ENCODE measurements around the gene PTH1R.

The PTH1R gene

GRCh38 chr3:46877406-46878125, at the start of gene PTH1R:
Gene PTH1R, plus strand, starts transcription at chr3:46877721. Its CDS starts 5,839 bp downstream, at chr3:46883560.
- no peak for DNase-seq (ENCODE audit: low spot score)

GRCh38 chr3:46829699-46830208, 47.8 kb upstream of the PTH1R start:
- no peak for DNase-seq (ENCODE audit: low spot score)

DNA sequence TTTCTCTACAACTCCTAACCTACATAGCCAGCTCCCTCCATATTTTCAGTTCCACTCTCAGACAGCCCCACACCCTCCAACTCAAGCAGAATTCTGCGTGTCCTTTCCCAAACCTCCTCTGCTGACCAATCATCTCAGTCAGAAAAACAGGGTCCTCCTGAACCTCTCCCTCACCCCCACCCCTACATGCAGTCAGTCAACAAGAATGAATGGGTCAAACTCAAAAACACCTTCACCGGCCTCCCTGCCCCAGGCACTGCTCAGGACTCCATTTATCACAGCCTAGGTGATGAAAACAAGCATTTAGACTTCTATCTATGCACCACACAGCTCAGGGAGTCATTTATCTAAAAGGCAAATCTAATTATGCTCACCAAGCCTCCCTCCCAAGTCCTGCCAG, 46.7 kb upstream of the PTH1R start:
- no peak for DNase-seq (ENCODE audit: low spot score)

DNA sequence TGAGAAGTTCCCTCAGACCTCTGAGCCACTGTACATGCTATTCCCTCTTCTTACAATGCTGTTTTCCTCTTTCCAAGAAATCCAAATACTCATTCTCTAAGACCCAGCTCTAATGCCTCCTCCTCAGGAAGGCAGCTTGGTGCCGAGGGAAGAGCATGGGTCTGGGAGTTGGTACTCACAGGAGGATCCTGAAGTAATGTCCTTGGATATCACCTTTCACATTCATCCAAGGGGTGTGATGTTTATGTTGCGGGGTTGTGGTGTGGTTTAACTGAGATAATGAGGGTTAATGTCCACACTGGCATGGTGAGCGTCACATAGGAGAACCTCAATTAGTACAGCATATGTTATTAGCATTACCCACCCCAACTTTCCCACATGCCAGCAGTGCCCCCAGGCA, 46.2 kb upstream of the PTH1R start:
- no peak for DNase-seq (ENCODE audit: low spot score)

DNA sequence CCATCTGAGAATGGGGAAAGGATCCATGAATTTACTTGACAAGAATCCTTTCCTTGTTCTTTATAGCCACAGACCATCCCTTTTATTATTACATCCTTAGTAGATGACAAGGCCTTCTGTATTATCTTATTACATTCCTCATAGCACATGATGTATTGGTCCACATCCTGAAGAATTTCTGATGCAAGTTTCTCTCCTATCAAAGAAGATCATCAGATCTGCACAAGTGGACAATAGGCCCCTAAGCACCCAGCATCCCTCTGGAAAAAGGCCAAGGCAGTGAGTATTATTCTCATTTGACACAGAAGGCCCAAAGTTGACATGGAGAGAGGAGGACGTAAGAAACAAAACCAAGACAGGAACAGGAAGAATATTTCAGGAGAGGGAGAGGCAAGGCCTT, 45.7 kb upstream of the PTH1R start:
- DNase-seq (ENCODE audit: low spot score): no peak

GRCh38 chr3:46833346-46834300, 43.9 kb upstream of the PTH1R start:
- no peak for DNase-seq (ENCODE audit: low spot score)

DNA sequence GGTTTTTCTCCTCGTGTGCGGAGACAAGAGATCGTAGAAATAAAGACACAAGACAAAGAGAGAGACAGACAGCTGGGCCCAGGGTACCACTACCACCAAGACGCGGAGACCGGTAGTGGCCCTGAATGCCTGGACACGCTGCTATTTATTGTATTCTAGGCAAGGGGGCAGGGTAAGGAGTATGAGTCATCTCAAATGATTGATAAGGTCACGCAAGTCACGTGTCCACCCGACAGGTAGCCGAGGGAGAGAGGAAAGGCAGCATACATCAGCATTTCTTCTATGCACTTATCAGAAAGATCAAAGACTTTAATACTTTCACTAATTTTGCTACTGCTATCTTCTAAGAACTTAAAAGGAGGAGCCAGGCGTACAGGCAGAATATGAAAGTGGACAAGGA, 42.5 kb upstream of the PTH1R start:
- no peak for DNase-seq (ENCODE audit: low spot score)

DNA sequence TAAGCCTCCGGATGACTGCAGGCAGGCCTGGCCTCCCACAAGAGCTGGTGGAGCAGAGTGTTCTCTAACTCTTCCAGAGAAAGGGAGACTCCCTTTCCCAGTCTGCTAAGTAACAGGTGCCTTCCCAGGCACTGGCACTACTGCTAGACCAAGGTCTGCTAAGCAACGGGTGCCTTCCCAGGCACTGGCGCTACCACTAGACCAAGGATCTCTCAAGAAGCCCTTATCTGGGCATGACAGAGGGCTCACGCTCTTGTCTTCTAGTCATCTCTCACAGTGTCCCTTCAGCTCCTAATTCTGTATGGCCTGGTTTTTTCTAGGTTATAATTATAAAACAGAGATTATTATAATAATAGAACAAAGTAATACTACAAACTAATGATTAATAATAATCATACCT, 42.0 kb upstream of the PTH1R start:
- DNase-seq (ENCODE audit: low spot score): no peak

GRCh38 chr3:46838301-46838700, 39.2 kb upstream of the PTH1R start:
- no peak for DNase-seq (ENCODE audit: low spot score)

GRCh38 chr3:46840491-46840890, 37.0 kb upstream of the PTH1R start:
- no peak for DNase-seq (ENCODE audit: low spot score)

DNA sequence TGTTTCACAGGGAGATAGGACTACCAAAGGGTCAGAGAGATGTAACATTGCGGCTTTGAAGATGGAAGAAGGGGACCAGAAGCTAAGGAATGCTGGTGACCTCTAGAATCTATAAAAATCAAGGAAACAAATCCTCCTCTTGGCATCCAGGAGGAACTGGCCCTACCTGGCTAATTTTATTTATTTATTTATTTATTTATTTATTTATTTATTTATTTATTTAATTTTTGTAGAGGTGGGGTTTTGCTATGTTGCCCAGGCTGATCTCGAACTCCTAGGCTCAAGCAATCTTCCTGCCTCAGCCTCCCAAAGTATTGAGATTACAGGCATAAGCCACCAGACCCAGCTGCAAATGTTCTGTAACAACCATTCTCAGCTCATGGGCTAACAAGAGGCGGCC, 34.0 kb upstream of the PTH1R start:
- DNase-seq (ENCODE audit: low spot score): no peak

- DNase-seq (ENCODE audit: low spot score): no peak
Observed at GRCh38 chr3:46844397-46844796, 33.1 kb upstream of the PTH1R start.

- DNase-seq (ENCODE audit: low spot score): no peak
Observed at GRCh38 chr3:46844881-46845312, 32.6 kb upstream of the PTH1R start.

GRCh38 chr3:46845397-46845859, 32.1 kb upstream of the PTH1R start:
- peak; percentile 69 for DNase-seq (ENCODE audit: low spot score)

DNA sequence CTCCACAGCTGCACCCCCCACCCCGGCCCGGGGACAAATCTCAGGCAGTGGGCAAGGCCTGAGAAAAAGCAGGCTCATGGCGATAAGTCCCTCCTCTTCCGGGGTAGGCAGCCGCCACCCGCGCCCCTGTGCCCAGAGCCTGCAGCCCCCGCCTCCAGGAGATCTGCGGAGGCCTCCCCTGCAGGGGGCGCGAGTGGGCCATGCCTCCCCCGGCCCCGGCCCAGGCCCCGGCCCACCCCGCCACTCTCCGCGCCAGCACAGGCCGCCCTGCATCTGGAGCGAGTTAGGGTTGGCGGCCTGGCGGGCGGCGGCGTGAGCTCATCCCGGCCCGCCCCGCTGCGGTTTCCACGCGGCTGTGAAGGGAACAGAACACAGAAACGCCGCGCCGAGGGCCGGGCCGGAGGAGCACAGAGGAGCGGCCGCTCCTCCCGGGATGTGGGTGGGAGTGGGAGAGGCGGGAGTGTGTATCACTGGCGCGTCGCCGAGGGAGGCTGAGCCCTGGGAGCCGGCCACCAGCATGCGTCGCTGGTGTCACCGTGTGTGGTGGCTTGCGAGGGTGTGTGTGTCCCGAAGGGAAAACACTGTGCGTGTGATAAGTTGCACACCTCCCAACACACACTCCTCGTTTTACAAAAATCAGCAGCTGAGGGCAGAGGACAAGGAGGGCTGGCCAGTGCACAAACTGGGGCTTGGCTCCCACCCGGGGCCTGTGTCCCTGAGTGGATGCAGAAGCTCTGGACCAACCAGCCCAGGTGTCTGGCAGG, 31.5 kb upstream of the PTH1R start:
- DNase-seq (ENCODE audit: low spot score): peak; percentile 92

DNA sequence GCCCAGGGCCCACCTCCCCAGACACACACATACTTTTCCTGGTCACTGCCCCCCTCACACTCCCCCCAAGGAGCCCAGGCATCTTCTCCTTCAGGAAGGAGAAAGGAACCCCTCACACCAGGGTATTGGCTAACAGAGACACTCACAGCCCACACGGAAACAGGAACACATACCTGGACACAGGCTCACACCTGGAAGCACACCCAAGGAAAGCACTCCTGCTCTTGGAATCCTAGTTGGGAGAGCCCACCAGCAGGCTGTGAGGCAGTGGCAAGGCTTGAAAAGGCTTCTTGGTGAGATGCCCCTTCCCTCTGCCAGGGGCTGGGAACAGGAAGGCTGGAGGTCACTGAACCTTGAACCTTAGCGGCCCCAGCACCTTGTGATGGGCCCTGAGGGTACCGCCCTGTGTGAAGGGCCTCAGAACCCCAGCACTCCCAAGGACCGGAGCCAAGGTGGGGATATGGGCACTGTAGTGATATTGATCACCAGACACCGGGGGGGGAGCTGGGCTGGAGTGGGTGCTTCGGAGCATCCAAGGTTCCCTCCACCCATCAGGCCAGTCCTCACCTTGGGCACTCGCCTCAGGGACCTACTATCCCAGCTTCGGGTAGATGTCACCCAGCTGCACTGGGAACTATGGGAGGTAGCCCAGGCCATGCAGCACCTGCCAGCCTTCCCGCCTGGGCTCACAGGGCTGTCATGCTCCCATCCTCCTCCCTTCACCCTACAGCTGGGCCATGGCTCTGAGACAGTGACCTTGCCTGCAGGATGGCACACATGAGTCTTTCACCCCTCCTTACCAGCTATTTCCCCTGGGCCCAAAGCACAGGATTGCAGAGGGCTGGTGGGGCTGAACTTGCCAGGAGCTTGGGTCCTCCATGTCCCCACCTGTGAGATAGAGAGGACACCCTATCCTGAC, 30.6 kb upstream of the PTH1R start:
- no peak for DNase-seq (ENCODE audit: low spot score)

GRCh38 chr3:46847744-46848143, 29.8 kb upstream of the PTH1R start:
- DNase-seq (ENCODE audit: low spot score): no peak

- peak; percentile 82 for DNase-seq (ENCODE audit: low spot score)
Observed at GRCh38 chr3:46848271-46849044, 29.1 kb upstream of the PTH1R start.

GRCh38 chr3:46849045-46849631, 28.4 kb upstream of the PTH1R start:
- no peak for DNase-seq (ENCODE audit: low spot score)
